Glutamatergic neuron (in vitro differentiated cells): ENCODE data around the gene HIRA. TPM values are rescaled to one million over a fixed set of nuclear protein-coding genes. Genes with fewer than 3 reads are reported as not detected.
"Not testable (repeated sequence)": the region's sequence is repeated elsewhere in the genome, so short reads cannot be mapped to it uniquely, and the experiment has no call there.

Source experiments
- DNase-seq: peaks from one replicate; pipeline ENCODE4 v3.0.0; 2022
- H3K27ac Mint-ChIP-seq: one replicate; pipeline ENCODE4 v1.8.0; 2020; ENCODE audit warnings: mild to moderate bottlenecking, mixed read lengths, inconsistent platforms; ENCODE audit not compliant: unreplicated experiment
- H3K27me3 Mint-ChIP-seq: one replicate; pipeline ENCODE4 v1.8.0; 2020; ENCODE audit warnings: mild to moderate bottlenecking, moderate library complexity, mixed read lengths, inconsistent platforms; ENCODE audit not compliant: unreplicated experiment
- H3K36me3 Mint-ChIP-seq: one replicate; pipeline ENCODE4 v1.8.0; 2020; ENCODE audit warnings: mild to moderate bottlenecking, mixed read lengths, inconsistent platforms; ENCODE audit not compliant: unreplicated experiment
- H3K4me1 Mint-ChIP-seq: one replicate; pipeline ENCODE4 v1.8.0; 2020; ENCODE audit warnings: mild to moderate bottlenecking, low read depth, mixed read lengths, inconsistent platforms; ENCODE audit not compliant: unreplicated experiment
- H3K4me3 Mint-ChIP-seq: one replicate; pipeline ENCODE4 v1.8.0; 2020; ENCODE audit warnings: mild to moderate bottlenecking, mixed read lengths, inconsistent platforms; ENCODE audit not compliant: unreplicated experiment
- H3K9me3 Mint-ChIP-seq: one replicate; pipeline ENCODE4 v1.8.0; 2020; ENCODE audit warnings: mild to moderate bottlenecking, moderate library complexity, mixed read lengths, inconsistent platforms; ENCODE audit not compliant: unreplicated experiment
- CTCF ChIP-seq: fragments of 200-600 bp; sonication (generic); IDR thresholded peaks from one replicate; pipeline ENCODE4 v1.5.0; 2021; ENCODE audit not compliant: partially characterized antibody, unreplicated experiment
- total RNA-seq: library from RNA; stranded (reverse); fragmentation: NEBNext Ultra II Directional; extraction: Animal tissue kit (Norgen Biotek cat#: 25700); gene quantifications from one replicate; pipeline ENCODE4 v1.2.1, GENCODE V29; 2021; ENCODE audit not compliant: unreplicated experiment

The HIRA gene
- total RNA-seq, 1 donor from 2014 or later = 51.0 TPM

GRCh38 chr22:19321757-19322156 lies 109.8 kb downstream of the HIRA start:
- H3K9me3 Mint-ChIP-seq = peaks cover 12% of the 10 kb centered on the region

GRCh38 chr22:19320136-19320535 lies 111.4 kb downstream of the HIRA start:
- peaks cover 12% of the 10 kb centered on the region for H3K36me3 Mint-ChIP-seq
- not testable (repeated sequence) for H3K4me1 Mint-ChIP-seq

More at GRCh38 chr22:19321757-19322156, 109.8 kb downstream of the HIRA start:
- Mint-ChIP-seq H3K4me3 (no peak overlapping the region), H3K4me1 (no peaks in the 10 kb centered on the region), H3K27ac (no peak overlapping the region), H3K27me3 (no peaks in the 10 kb centered on the region), H3K36me3 (peaks cover 12% of the 10 kb centered on the region)
- TF ChIP-seq CTCF = no peak
- DNase-seq = no peak

GRCh38 chr22:19319281-19319680 lies 112.3 kb downstream of the HIRA start:
- H3K4me3 Mint-ChIP-seq = no peak overlapping the region
- no peaks in the 10 kb centered on the region for H3K27me3 Mint-ChIP-seq
- H3K36me3 Mint-ChIP-seq = peaks cover 12% of the 10 kb centered on the region
- peaks cover 13% of the 10 kb centered on the region for H3K9me3 Mint-ChIP-seq
- no peak overlapping the region for H3K27ac Mint-ChIP-seq
- DNase-seq = no peak
- no peaks in the 10 kb centered on the region for H3K4me1 Mint-ChIP-seq
- no peak for TF ChIP-seq CTCF

More at GRCh38 chr22:19320136-19320535, 111.4 kb downstream of the HIRA start:
- H3K4me3 Mint-ChIP-seq, H3K27me3 Mint-ChIP-seq, DNase-seq, H3K27ac Mint-ChIP-seq: not testable (repeated sequence)
- peaks cover 13% of the 10 kb centered on the region for H3K9me3 Mint-ChIP-seq

- no peak overlapping the region for H3K4me3 Mint-ChIP-seq
- H3K36me3 Mint-ChIP-seq = peaks cover 12% of the 10 kb centered on the region
- H3K4me1 Mint-ChIP-seq = no peaks in the 10 kb centered on the region
- peaks cover 13% of the 10 kb centered on the region for H3K9me3 Mint-ChIP-seq
- no peak overlapping the region for H3K27ac Mint-ChIP-seq
- H3K27me3 Mint-ChIP-seq = no peaks in the 10 kb centered on the region
- DNase-seq = no peak
- no peak for TF ChIP-seq CTCF
These were observed 113.7 kb downstream of the HIRA start for GRCh38 chr22:19317865-19318264.

- Mint-ChIP-seq H3K27ac (no peak overlapping the region), H3K36me3 (no peaks in the 10 kb centered on the region), H3K4me3 (no peak overlapping the region), H3K27me3 (no peaks in the 10 kb centered on the region), H3K9me3 (peaks cover 1% of the 10 kb centered on the region), H3K4me1 (no peaks in the 10 kb centered on the region)
- no peak for TF ChIP-seq CTCF
- DNase-seq = no peak
These were observed 123.7 kb downstream of the HIRA start for GRCh38 chr22:19307872-19308271.

- H3K4me3 Mint-ChIP-seq, DNase-seq, H3K4me1 Mint-ChIP-seq, H3K27ac Mint-ChIP-seq, H3K9me3 Mint-ChIP-seq, H3K36me3 Mint-ChIP-seq, H3K27me3 Mint-ChIP-seq: not testable (repeated sequence)
These were observed 125.0 kb downstream of the HIRA start for GRCh38 chr22:19306535-19306934.
